IPS DF 4.7 (cell line): ENCODE measurements around the gene APBA2.

Experiments used
- DNase-seq: peaks from one replicate; pipeline ENCODE4 v3.0.0-alpha.2; 2013; ENCODE audit warnings: low spot score; ENCODE audit errors: extremely low read depth

Gene APBA2

GRCh38 chr15:28982886-28983285, 97.1 kb downstream of the APBA2 start:
- no peak for DNase-seq

GRCh38 chr15:28983432-28984311, 97.9 kb downstream of the APBA2 start:
- no peak for DNase-seq

DNA sequence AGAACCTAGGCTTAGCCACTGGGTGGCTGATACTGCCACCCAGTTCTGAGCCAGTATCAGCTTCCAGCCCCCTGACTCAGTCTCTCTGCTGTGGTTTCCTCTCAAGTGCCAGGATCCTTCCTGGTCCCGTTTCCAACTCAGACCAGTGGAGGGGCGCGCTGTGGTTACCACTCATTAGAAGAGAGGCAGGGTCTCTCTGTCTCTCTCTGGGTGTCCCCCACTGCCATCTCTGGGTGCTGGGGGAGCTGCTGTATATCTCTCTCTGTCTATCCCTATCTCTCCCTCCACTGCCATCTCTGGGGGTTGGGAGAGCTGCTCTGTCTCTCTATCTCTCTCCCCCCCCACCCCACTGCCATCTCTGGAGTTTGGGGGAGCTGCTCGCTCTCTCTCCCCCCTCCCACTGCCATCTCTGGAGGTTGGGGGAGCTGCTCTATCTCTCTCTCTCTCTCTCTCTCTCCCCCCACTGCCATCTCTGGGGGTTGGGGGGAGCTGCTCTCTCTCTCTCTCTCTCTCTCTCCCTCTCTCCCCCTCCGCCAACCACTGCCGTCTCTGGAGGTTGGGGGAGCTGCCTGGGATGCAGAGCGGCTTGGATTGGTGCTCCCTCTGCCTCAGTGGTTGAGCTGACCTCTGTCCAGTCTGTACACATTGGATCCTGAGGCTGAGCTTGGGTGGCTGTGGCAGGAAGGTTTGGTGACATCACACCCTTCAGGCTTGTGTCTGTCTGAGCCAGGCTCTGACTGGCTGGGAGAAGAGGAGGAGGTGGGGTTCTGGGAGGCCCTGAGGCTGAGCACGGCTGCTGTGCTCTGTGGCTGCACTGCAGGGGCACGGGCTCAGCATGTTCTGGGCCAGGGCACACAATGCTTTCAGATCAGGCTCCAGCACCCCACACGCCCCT, 98.9 kb downstream of the APBA2 start:
- DNase-seq = no peak

DNA sequence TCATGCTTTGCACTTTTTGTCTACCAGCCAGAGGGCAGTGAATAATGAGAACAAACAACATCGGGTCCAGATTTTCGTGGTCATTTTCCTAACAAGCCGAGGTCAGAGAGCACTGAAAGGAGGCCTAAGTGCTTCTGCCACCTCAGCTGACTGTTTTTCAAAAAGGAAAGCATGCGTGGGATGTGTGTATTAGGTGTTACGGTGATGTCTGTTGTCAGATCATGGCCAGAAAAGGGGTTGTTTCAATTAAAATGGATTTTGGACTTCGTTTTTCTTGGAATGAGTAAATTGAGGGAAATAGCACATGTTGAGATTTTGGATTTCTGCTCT, 99.5 kb downstream of the APBA2 start:
- no peak for DNase-seq

GRCh38 chr15:28985691-28986090, 99.9 kb downstream of the APBA2 start:
- DNase-seq = no peak

DNA sequence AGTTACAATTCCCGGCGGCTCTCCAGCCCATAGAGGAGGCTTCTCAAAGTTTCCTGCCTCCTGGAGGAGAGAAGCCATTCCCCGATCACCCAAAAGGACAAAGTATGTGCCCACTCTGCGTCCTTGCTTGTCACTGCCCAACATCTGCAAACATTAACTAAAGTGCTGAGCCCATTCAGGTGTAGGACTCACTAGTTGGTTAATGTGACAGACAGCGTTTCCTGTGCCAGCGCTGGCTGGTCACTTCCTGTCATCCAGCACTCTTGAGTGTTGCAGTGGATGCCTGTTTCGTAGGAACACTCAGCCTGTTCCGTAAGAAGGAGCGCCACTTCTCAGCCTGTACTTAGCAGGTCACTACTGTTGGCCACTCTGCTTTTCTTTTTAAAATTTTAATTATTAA, 100.3 kb downstream of the APBA2 start:
- no peak for DNase-seq

- DNase-seq = no peak
Observed at GRCh38 chr15:28986726-28987125, 101.0 kb downstream of the APBA2 start.

DNA sequence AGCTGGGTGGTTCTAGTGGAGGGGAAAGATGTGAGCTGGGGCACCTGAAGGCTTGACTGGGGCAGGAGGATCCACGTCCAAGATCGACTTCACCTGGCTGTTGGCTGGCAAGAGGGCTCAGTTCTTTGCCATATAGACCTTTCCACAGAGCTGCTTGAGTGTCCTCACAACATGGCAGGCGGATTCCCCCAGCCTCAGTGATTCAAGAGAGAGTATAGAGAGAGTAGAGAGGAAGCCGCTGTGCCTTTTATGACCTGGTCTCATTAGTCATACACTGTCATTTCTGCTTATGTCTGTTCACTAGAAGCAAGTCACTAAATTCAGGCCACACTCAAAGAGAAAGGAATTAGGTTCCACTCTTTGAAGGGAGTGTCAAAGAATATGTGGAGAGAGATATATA, 101.6 kb downstream of the APBA2 start:
- no peak for DNase-seq

DNA sequence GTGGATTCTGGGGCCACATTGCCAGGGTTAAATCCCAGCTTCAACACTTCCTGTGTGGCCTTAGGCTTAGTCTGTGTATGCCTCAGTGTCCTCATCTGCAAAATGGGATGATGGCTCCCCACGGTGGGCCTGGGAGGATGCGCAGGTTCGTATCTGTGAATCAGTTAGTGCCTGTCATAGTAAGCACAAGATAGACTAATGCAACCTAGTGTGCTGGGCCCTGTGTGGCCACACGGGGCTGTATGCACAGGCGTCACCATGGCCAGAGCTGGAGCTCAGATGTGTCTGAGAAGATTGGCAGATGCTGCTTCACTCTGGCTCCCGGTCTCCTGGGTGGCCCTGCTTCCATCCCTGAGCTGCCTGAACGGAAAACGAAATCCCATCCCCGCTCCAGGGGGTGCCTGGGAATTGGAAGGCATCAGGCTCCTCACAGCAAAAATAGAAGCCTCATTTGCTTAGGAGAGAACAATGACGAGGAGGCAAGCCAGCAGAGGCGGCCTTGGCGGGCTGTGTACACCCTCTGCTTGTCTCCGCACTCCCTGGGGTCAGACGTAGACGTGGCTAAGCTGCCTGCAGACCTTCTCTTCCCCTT, 103.6 kb downstream of the APBA2 start:
- DNase-seq = no peak

DNA sequence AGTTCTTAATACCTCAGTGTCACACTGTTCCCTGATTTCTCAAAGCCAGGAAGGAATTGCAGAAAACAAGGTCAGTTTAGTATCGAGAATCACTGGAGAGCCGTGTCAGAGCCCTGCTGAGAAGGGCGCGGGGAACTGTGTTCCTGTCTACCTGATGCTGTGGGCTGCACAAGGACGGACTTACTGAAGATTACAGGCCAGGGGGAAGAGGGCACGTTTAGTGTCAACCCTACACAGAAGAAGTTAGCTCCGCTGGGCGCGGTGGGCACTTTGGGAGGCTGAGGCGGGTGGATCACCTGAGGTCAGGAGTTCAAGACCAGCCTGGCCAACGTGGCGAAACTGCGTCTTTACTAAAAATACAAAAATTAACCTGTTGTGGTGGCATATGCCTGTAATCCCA, 104.1 kb downstream of the APBA2 start:
- no peak for DNase-seq

DNA sequence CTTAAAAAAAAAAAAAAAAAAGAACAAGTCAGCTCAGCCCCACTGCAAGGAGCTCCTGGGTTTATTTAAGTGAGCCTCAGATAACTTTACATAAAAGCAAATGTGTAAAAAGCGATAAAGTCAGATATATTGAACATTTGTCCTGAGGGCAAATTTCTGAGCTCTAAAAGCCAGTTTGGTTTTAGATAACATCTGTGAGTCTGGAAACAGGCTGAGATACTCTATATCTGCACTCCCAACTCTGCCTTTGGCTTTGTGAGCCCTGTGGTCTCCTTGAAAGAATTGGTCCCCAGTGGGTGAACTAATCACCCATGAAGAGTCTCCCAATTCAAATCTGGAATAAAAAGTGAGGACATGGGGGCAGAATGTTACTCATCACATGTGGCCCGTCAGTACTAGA, 104.6 kb downstream of the APBA2 start:
- DNase-seq = no peak

DNA sequence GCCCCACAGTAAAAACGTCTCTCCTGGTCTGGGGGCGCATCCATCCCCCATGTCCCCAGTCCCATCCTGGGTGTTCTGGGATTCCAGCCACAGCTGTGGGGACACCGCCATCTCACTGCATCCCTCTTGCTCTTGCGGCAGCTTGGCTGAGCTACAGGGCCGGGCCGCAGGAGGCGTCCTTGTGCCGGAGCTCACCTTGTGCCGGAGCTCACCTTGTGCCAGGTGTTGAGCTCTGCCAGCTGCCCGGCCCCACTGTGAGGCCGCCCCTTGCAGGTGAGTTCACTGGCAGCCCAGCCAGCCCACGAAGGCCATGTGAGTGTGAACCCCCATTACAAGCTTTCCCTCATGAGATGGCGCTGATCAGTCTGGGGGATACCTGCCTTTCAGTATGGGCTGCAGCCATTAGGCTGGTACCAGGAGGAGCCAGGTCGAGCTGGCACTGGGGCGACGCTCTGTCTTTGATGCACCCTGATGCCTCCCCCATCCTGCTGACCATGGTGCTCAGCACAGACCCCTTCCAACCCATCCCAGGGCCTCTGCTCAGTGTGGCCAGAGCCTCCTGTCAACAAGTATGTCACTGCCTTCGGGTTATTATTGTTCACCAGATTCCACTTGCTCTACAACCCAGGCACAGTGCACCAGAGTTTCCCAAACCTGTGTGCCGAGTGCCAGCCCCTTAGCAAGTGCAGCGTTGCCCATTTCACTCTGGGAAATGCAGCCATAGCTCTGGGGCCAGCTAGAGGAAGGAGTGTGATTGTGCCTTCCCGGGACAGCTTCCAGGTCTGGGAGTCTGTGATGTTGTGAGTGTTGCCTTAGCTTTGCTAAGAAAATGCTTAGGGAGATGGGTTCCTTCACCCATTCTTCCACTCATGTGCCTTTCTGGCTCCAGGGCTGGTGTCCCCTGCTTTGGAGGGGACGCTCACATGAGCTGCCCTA, 105.7 kb downstream of the APBA2 start:
- DNase-seq = no peak

DNA sequence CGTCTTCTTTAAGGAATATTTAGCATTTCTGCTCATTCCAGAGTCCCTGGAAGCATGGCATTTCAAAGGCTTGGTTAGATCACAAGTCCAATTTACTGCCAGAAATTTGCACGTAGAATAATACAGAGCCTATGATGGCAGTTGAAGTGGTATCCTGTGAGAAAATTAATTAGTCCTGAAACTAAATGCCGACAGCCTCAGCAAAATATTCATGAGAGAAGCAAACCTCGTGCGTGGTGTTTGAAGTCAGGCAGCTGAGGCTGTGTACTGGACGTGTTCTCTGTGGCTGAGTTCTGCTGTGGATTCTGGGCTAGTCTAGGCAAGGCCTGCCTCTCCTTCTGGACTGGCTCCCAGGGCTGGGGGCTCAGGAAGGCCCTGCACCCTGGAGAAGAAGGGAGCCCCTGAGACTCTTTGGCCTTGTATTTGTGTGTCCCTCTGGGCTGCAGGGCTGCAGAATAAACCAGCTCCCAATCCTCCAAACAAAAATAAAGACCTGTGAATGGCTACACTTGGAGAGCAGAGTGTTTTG, 106.6 kb downstream of the APBA2 start:
- DNase-seq = no peak

DNA sequence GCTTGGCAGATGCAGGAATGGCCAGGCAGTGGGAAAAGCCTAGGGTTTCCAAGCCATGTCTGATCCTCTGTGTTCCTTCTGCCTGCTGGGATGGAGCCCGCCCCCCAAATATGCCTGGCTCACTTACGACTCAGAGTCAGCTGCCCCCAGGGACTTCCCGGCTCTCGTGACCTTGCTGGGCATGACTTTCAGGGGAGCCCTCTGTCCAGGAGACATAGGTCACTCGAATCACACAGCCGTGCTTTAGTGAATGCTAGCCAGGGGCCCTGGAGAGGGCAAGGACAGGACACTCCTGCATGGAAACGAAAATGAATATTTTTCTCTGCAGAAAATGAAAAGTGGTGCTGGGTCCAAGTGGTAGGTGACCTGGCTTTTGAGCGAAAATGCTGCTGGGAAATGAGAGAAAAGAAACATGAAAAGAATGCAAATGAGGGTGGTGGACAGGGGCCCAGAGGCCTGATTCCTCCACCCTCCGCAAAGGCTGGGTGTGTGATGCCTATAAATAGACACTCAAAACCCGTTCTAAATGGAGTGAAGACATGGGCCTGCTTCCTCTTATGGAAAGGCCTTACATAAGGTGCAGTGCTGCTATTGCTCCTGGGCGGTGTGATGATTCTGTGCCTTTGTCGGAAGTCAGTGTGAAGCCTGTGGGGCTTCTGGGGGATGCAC, 107.4 kb downstream of the APBA2 start:
- no peak for DNase-seq

- DNase-seq = no peak
Observed at GRCh38 chr15:28993720-28994053, 107.9 kb downstream of the APBA2 start.

DNA sequence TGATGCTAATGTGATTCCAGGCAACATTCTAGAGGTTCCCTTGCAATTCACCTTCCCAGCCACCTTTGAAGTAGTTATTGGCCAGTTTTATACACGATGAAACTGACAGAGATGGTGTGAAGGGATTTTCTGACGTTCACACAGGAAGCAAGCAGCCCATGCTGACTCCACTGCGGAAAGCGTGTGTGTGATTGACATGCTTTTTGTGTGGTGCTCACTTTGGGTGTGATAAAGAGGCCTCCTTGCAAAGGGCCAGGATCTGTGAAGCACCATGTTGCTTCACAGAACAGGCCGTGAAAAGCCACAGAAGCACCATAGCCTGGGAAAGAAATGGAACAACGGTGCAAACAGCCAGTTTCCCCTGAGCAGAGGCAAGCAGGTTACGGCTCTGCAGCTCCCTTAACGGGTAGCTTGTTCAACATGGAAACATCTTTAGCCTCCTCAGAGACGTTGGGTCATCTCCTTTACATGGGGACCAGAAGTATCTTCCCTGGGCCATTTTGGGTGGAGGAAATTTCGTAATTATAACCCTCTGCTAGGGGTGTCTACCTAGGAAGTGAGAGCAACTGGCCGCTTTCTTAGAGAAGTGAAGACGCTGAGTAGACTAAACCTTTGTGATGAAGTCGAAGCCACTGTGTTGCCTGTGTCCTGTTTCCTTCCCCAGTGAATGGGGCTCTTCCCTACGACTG, 108.5 kb downstream of the APBA2 start:
- DNase-seq = no peak

DNA sequence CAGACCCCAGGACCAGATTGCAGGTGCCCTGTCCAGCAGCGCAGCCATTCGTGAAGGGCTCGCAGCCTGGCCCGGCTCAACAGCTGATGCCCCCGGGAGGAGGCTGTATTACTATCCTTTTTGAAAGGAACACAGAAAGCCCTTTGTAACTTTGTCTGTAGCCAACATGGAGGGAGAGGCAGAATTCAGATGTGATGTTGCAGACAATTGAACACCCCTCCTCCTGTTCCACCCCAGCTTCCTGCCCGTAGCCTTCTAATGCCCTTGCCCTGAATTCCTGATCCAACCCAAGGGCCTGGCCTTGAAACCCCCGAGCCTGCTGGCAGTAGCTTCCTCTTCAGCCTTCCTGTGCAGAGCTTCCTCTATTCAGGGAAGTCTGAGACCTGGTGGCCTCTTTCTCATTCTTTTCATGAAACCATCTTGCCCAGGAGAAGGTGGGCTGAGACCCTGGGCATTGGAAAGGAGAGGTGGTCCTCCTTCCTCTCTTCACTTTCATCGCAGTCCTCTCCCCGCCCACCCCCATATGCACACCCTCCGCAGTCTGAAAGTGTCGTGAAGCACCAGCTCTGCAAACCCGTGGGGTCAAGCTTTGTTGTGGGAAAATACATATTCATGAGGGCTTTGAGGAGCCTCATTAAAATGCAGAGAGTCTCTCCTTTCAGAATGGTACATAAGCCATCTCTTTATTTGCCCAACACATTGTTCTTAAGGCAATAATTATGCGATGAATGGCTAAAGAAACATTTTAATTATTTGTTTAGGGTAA, 109.2 kb downstream of the APBA2 start:
- no peak for DNase-seq

- no peak for DNase-seq
Observed at GRCh38 chr15:28995705-28996104, 109.9 kb downstream of the APBA2 start.

DNA sequence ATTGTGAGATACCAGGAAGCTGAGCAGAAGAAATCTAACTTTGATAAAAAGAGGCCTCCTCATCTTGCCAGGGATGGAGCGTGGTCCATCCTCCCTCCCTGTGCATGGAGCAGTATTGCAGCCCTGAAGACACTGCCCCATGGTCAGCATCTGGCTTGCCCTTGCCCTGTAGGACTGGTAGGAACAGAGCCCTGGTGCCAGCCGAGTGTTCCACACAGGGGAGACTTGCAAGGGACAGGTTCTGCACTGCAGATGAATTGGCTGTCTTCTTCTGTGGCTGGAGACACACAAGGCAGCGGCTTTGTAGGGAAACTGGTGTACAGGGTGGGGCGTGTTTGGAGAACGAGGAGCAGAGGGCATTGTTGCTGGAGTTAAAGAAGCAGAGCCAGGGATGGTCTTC, 110.5 kb downstream of the APBA2 start:
- no peak for DNase-seq
